ENCODE results near the gene TRIM22.
"Not testable (repeated sequence)": the region's sequence is repeated elsewhere in the genome, so short reads cannot be mapped to it uniquely, and the experiment has no call there.

The TRIM22 gene

GRCh38 chr11:5703741-5704536, 14.3 kb downstream of the TRIM22 start:
- no peaks in the 10 kb centered on the region for H3K9me3 ChIP-seq (ENCODE audit: control insufficient read depth, low read length)
- H3K4me1 ChIP-seq (ENCODE audit: control insufficient read depth, insufficient read depth, low read length, poor library complexity, severe bottlenecking) = peaks cover 4% of the 10 kb centered on the region
- H3K27me3 ChIP-seq (replicated peaks; ENCODE audit: control insufficient read depth, insufficient read depth, low read length, poor library complexity, severe bottlenecking) = no peaks in the 10 kb centered on the region
- no peak overlapping the region for H3K4me3 ChIP-seq (ENCODE audit: insufficient read depth, low read depth, low read length, poor library complexity, severe bottlenecking)
- H3K27ac ChIP-seq (ENCODE audit: insufficient read depth, low read length, poor library complexity, severe bottlenecking) = no peak overlapping the region
- H3K36me3 ChIP-seq (ENCODE audit: control insufficient read depth, insufficient read depth, low read length) = peaks cover 51% of the 10 kb centered on the region
- no peak for DNase-seq

DNA sequence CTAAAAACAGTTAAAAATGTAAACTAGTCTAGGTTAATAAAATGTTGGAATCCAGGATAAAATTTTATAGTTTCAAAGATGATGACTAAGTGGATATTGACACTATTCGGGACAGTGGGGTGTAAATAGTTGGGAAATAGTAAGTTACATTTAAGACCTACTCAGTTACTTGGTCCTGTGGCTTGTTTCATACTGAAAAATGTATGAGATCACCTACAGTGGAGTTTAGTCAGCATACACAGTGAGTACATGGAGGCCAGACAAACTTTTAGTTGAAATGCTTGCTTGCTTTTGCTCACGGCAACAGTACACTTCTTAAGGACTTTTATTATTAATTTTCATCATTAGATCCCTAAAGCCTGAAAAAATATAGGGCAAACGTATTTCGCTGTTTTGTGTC, 16.1 kb downstream of the TRIM22 start:
- no peak overlapping the region for H3K27ac ChIP-seq (ENCODE audit: insufficient read depth, low read length, poor library complexity, severe bottlenecking)

DNA sequence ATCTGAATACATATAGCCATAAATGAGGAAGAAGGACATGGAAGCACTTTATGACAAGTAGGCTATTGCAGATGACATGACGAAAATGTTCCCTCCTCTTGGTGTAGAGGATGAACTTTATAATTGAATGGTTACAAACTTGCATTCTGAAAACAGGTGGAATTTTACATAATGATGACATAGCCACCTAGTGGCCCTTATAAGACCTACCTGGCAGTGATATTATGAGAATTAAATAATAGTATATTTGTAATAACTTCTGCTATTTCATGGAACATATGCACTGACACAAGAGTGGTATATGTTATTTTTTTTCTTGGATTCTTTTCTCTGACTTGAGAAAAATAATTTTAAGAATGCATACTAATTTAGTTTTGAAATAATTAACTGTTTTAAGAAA, 22.9 kb downstream of the TRIM22 start:
- no peak overlapping the region for H3K27ac ChIP-seq (ENCODE audit: insufficient read depth, low read length, poor library complexity, severe bottlenecking)
- H3K4me1 ChIP-seq (ENCODE audit: control insufficient read depth, insufficient read depth, low read length, poor library complexity, severe bottlenecking) = no peaks in the 10 kb centered on the region
- peaks cover 25% of the 10 kb centered on the region for H3K36me3 ChIP-seq (ENCODE audit: control insufficient read depth, insufficient read depth, low read length)
- no peaks in the 10 kb centered on the region for H3K27me3 ChIP-seq (replicated peaks; ENCODE audit: control insufficient read depth, insufficient read depth, low read length, poor library complexity, severe bottlenecking)
- no peak for DNase-seq
- H3K4me3 ChIP-seq (ENCODE audit: insufficient read depth, low read depth, low read length, poor library complexity, severe bottlenecking) = no peak overlapping the region
- no peaks in the 10 kb centered on the region for H3K9me3 ChIP-seq (ENCODE audit: control insufficient read depth, low read length)

More for the DNA sequence above, 16.1 kb downstream of the TRIM22 start:
- H3K4me3 ChIP-seq (ENCODE audit: insufficient read depth, low read depth, low read length, poor library complexity, severe bottlenecking) = no peak overlapping the region
- H3K27me3 ChIP-seq (replicated peaks; ENCODE audit: control insufficient read depth, insufficient read depth, low read length, poor library complexity, severe bottlenecking) = no peaks in the 10 kb centered on the region
- H3K9me3 ChIP-seq (ENCODE audit: control insufficient read depth, low read length) = no peaks in the 10 kb centered on the region
- peaks cover 4% of the 10 kb centered on the region for H3K4me1 ChIP-seq (ENCODE audit: control insufficient read depth, insufficient read depth, low read length, poor library complexity, severe bottlenecking)
- DNase-seq = no peak
- H3K36me3 ChIP-seq (ENCODE audit: control insufficient read depth, insufficient read depth, low read length) = peaks cover 63% of the 10 kb centered on the region

DNA sequence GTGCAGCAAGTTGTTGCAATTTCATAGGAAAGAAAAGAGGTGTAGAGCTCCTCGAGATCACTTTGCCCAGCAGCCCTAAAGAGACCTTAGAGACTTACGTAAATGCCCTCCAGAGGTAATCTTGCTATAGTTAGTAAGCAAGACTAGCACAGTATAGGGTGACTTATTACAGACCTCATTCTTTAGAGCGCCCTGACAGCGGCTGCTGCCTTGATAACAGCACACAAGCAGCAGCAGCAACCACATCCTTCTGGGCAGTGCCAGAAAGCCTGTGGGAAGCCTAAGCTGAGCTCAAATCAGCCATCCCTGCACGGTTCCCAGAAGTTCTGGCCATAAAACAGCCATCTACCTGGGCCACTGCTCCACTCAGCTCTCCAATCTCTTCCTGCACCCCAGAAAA, 24.1 kb downstream of the TRIM22 start:
- peaks cover 14% of the 10 kb centered on the region for H3K36me3 ChIP-seq (ENCODE audit: control insufficient read depth, insufficient read depth, low read length)
- H3K27me3 ChIP-seq (replicated peaks; ENCODE audit: control insufficient read depth, insufficient read depth, low read length, poor library complexity, severe bottlenecking) = no peaks in the 10 kb centered on the region
- H3K4me3 ChIP-seq (ENCODE audit: insufficient read depth, low read depth, low read length, poor library complexity, severe bottlenecking) = no peak overlapping the region
- no peaks in the 10 kb centered on the region for H3K9me3 ChIP-seq (ENCODE audit: control insufficient read depth, low read length)
- no peak overlapping the region for H3K27ac ChIP-seq (ENCODE audit: insufficient read depth, low read length, poor library complexity, severe bottlenecking)
- no peak for DNase-seq
- H3K4me1 ChIP-seq (ENCODE audit: control insufficient read depth, insufficient read depth, low read length, poor library complexity, severe bottlenecking) = no peaks in the 10 kb centered on the region

DNA sequence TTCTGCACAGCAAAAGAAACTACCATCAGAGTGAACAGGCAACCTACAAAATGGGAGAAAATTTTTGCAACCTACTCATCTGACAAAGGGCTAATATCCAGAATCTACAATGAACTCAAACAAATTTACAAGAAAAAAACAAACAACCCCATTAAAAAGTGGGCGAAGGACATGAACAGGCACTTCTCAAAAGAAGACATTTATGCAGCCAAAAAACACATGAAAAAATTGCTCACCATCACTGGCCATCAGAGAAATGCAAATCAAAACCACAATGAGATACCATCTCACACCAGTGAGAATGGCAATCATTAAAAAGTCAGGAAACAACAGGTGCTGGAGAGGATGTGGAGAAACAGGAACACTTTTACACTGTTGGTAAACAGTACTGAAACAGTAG, 26.9 kb downstream of the TRIM22 start:
- not testable (repeated sequence) for H3K36me3 ChIP-seq (ENCODE audit: control insufficient read depth, insufficient read depth, low read length); H3K27me3 ChIP-seq (replicated peaks; ENCODE audit: control insufficient read depth, insufficient read depth, low read length, poor library complexity, severe bottlenecking); DNase-seq; H3K9me3 ChIP-seq (ENCODE audit: control insufficient read depth, low read length); H3K4me3 ChIP-seq (ENCODE audit: insufficient read depth, low read depth, low read length, poor library complexity, severe bottlenecking); H3K4me1 ChIP-seq (ENCODE audit: control insufficient read depth, insufficient read depth, low read length, poor library complexity, severe bottlenecking); H3K27ac ChIP-seq (ENCODE audit: insufficient read depth, low read length, poor library complexity, severe bottlenecking)

GRCh38 chr11:5719703-5720495, 30.3 kb downstream of the TRIM22 start:
- no peaks in the 10 kb centered on the region for H3K27me3 ChIP-seq (replicated peaks; ENCODE audit: control insufficient read depth, insufficient read depth, low read length, poor library complexity, severe bottlenecking)
- H3K36me3 ChIP-seq (ENCODE audit: control insufficient read depth, insufficient read depth, low read length) = no peaks in the 10 kb centered on the region
- DNase-seq = no peak
- H3K9me3 ChIP-seq (ENCODE audit: control insufficient read depth, low read length) = no peaks in the 10 kb centered on the region
- H3K4me1 ChIP-seq (ENCODE audit: control insufficient read depth, insufficient read depth, low read length, poor library complexity, severe bottlenecking) = no peaks in the 10 kb centered on the region
- no peak overlapping the region for H3K27ac ChIP-seq (ENCODE audit: insufficient read depth, low read length, poor library complexity, severe bottlenecking)
- no peak overlapping the region for H3K4me3 ChIP-seq (ENCODE audit: insufficient read depth, low read depth, low read length, poor library complexity, severe bottlenecking)

DNA sequence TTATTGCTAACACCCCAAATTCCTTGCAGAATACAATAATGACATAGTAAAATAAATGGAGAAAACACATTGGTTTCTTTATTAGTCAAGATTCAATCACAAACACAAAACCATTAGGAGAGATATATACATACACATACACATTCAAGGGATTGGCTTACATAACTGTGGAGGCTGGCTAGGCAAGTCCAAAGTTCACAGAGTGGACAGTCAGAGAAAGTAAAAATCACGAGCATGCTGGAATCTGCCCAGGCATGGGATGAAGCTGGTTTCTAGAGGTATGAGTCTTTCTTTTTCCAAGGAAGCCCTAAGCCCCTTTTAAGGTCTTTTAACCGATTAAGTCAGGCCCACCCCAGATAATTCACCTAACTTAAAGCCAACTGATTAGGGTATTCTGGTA, 33.0 kb downstream of the TRIM22 start:
- no peaks in the 10 kb centered on the region for H3K9me3 ChIP-seq (ENCODE audit: control insufficient read depth, low read length)
- DNase-seq = no peak
- H3K27me3 ChIP-seq (replicated peaks; ENCODE audit: control insufficient read depth, insufficient read depth, low read length, poor library complexity, severe bottlenecking) = no peaks in the 10 kb centered on the region
- no peaks in the 10 kb centered on the region for H3K36me3 ChIP-seq (ENCODE audit: control insufficient read depth, insufficient read depth, low read length)
- H3K4me1 ChIP-seq (ENCODE audit: control insufficient read depth, insufficient read depth, low read length, poor library complexity, severe bottlenecking) = no peaks in the 10 kb centered on the region
- H3K27ac ChIP-seq (ENCODE audit: insufficient read depth, low read length, poor library complexity, severe bottlenecking) = no peak overlapping the region
- no peak overlapping the region for H3K4me3 ChIP-seq (ENCODE audit: insufficient read depth, low read depth, low read length, poor library complexity, severe bottlenecking)

DNA sequence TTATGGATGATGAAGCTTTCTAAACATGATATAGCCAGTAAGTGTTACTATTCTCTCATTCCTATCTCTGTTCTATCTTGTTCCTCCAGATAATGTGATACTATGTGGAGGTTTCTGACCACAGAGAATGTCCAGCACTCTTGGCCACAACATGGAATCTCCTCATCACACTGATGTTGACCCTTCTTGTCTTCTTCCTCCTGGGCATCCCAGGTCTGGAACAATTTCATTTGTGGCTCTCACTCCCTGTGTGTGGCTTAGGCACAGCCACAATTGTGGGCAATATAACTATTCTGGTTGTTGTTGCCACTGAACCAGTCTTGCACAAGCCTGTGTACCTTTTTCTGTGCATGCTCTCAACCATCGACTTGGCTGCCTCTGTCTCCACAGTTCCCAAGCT, 36.8 kb downstream of the TRIM22 start:
- Histone ChIP-seq H3K4me1 (ENCODE audit: control insufficient read depth, insufficient read depth, low read length, poor library complexity, severe bottlenecking) (no peaks in the 10 kb centered on the region), H3K9me3 (ENCODE audit: control insufficient read depth, low read length) (no peaks in the 10 kb centered on the region), H3K27ac (ENCODE audit: insufficient read depth, low read length, poor library complexity, severe bottlenecking) (no peak overlapping the region), H3K36me3 (ENCODE audit: control insufficient read depth, insufficient read depth, low read length) (no peaks in the 10 kb centered on the region), H3K27me3 (replicated peaks; ENCODE audit: control insufficient read depth, insufficient read depth, low read length, poor library complexity, severe bottlenecking) (no peaks in the 10 kb centered on the region), H3K4me3 (ENCODE audit: insufficient read depth, low read depth, low read length, poor library complexity, severe bottlenecking) (no peak overlapping the region)
- no peak for DNase-seq

GRCh38 chr11:5727691-5728090, 38.1 kb downstream of the TRIM22 start:
- DNase-seq = no peak
- no peaks in the 10 kb centered on the region for H3K27me3 ChIP-seq (replicated peaks; ENCODE audit: control insufficient read depth, insufficient read depth, low read length, poor library complexity, severe bottlenecking)
- H3K27ac ChIP-seq (ENCODE audit: insufficient read depth, low read length, poor library complexity, severe bottlenecking) = no peak overlapping the region
- H3K4me3 ChIP-seq (ENCODE audit: insufficient read depth, low read depth, low read length, poor library complexity, severe bottlenecking) = no peak overlapping the region
- H3K9me3 ChIP-seq (ENCODE audit: control insufficient read depth, low read length) = no peaks in the 10 kb centered on the region
- no peaks in the 10 kb centered on the region for H3K4me1 ChIP-seq (ENCODE audit: control insufficient read depth, insufficient read depth, low read length, poor library complexity, severe bottlenecking)
- no peaks in the 10 kb centered on the region for H3K36me3 ChIP-seq (ENCODE audit: control insufficient read depth, insufficient read depth, low read length)

GRCh38 chr11:5736396-5736795, 46.8 kb downstream of the TRIM22 start, which contains the start of gene OR56B1:
Gene OR56B1, plus strand, starts transcription at chr11:5736448. Its CDS starts 69 bp downstream, at chr11:5736517.
- no peaks in the 10 kb centered on the region for H3K4me1 ChIP-seq (ENCODE audit: control insufficient read depth, insufficient read depth, low read length, poor library complexity, severe bottlenecking)

More at GRCh38 chr11:5736396-5736795, 46.8 kb downstream of the TRIM22 start, which contains the start of gene OR56B1:
- H3K27ac ChIP-seq (ENCODE audit: insufficient read depth, low read length, poor library complexity, severe bottlenecking) = no peak within 1 kb of the TSS
- H3K4me3 ChIP-seq (ENCODE audit: insufficient read depth, low read depth, low read length, poor library complexity, severe bottlenecking) = no peak within 1 kb of the TSS
- H3K36me3 ChIP-seq (ENCODE audit: control insufficient read depth, insufficient read depth, low read length) = no peaks in the 10 kb centered on the region
- H3K27me3 ChIP-seq (replicated peaks; ENCODE audit: control insufficient read depth, insufficient read depth, low read length, poor library complexity, severe bottlenecking) = no peaks in the 10 kb centered on the region
- no peak for DNase-seq
- no peaks in the 10 kb centered on the region for H3K9me3 ChIP-seq (ENCODE audit: control insufficient read depth, low read length)

Measured in effector memory CD4-positive, alpha-beta T cell (primary cell).